ENCODE data around the gene BEGAIN. TPM values are rescaled to one million over a fixed set of nuclear protein-coding genes. Genes with fewer than 3 reads are reported as not detected.

The BEGAIN gene
- total and polyA plus RNA-seq, 12 donors: 0.39 to 59.0 (median 2.7) TPM

GRCh38 chr14:100618318-100618693 is 31.1 kb upstream of the BEGAIN start:
- Histone ChIP-seq H3K27me3 (no peaks in the 10 kb centered on the region), H3K4me1 (replicated peaks in 1 of 2) (peaks cover 0 to 15% of the 10 kb centered on the region in 2 donors), H3K9me3 (replicated peaks in 1 of 3) (no peaks in the 10 kb centered on the region), H3K36me3 (replicated peaks in 1 of 2) (no peaks in the 10 kb centered on the region), H3K4me3 (no peak overlapping the region), H3K27ac (peak overlapping the region in 2 of 5 donors; percentile 32 to 45)
- intact Hi-C loops (cut with DNase I): no loop called here
- WGBS, 4 donors: 30 to 53% (median 47%) methylated on average over 5 to 9 of the region's 9 CpGs
- peak in 2 of 7 donors; percentile 23 to 28 for DNase-seq
- TF ChIP-seq POLR2A (IDR thresholded peaks at IDR 0.05) (no peak), CTCF (IDR thresholded peaks at IDR 0.05) (no peak)

- DNase-seq: peak in 3 of 7 donors; percentile 7 to 26 (median 13)
- Histone ChIP-seq H3K36me3 (replicated peaks in 1 of 2) (no peaks in the 10 kb centered on the region), H3K27ac (peak overlapping the region in 2 of 5 donors; percentile 32 to 45), H3K9me3 (replicated peaks in 1 of 3) (no peaks in the 10 kb centered on the region), H3K4me1 (replicated peaks in 1 of 2) (peaks cover 0 to 15% of the 10 kb centered on the region in 2 donors), H3K4me3 (no peak overlapping the region), H3K27me3 (no peaks in the 10 kb centered on the region)
- TF ChIP-seq CTCF (IDR thresholded peaks at IDR 0.05) (peak in 2 of 6 experiments; percentile 17 to 24), POLR2A (IDR thresholded peaks at IDR 0.05) (no peak)
- intact Hi-C loops (cut with DNase I): no loop called here
- 53 to 64% (median 60%) methylated on average over 20 of the region's 20 CpGs for WGBS, 4 donors
Measured at GRCh38 chr14:100617410-100618317, 30.4 kb upstream of the BEGAIN start.

DNA sequence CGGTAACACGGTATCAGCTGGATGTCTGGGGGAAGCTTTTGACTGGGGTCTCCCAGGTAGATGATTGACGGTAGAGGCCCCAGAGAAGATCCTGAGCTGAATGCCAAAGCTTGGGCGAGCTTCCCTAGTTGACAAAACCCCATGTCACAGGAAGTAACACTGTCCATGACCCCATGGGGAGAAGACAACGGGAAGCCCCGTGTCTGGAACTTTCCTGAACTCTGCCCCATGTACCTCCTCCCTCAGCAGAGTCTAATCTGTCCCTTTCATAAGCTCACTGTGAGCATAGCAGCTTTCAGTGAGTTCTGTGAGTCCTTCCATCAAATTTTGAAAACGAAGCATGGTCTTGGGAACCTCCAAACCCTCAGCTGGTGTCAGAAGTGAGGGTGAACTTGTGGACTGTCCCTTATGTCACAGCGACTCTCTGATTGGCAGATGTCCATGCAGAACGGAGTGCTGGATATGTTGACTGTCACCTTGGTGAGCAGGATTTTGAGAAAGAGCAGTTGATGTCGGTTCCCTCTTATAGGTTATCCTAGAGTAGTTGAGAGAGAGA is 29.7 kb upstream of the BEGAIN start:
- peaks cover 0 to 15% of the 10 kb centered on the region in 2 donors for H3K4me1 ChIP-seq (replicated peaks in 1 of 2)
- TF ChIP-seq CTCF (IDR thresholded peaks at IDR 0.05) (no peak), POLR2A (IDR thresholded peaks at IDR 0.05) (no peak)
- DNase-seq: peak in 3 of 7 donors; percentile 16 to 22 (median 16)
- no peaks in the 10 kb centered on the region for H3K27me3 ChIP-seq
- H3K36me3 ChIP-seq (replicated peaks in 1 of 2): no peaks in the 10 kb centered on the region
- WGBS, 4 donors: 49 to 60% (median 57%) methylated on average over 8 to 10 of the region's 10 CpGs
- H3K27ac ChIP-seq: peak overlapping the region in 1 of 5 donors; percentile 7
- intact Hi-C loops (cut with DNase I): no loop called here
- no peaks in the 10 kb centered on the region for H3K9me3 ChIP-seq (replicated peaks in 1 of 3)
- no peak overlapping the region for H3K4me3 ChIP-seq

All from adrenal gland (tissue), 12 donors.